A549 (cell line): ENCODE measurements around the gene SRD5A2. TPM values are rescaled to one million over a fixed set of nuclear protein-coding genes. Genes with fewer than 3 reads are reported as not detected.

Source experiments
- ATAC-seq, 2 experiments: fragments of 200-7000 bp in 1 of 2; fragments of >200 bp in 1 of 2; cut with Nextera tagmentation in 1 of 2; cut with Tn5 transposase in 1 of 2; 3 replicates each; pipeline versions ENCODE4 v1.8.0 to v1.9.1; 2018 to 2020; ENCODE audit warnings: mild to moderate bottlenecking in 1 of 2, moderate library complexity in 1 of 2
- CTCF ChIA-PET: fragments of 300-600 bp; sonication (Branson Sonifier 250); formaldehyde crosslinking; extraction: SDS; loops from one replicate; lab custom pipeline; 2021; ENCODE audit warnings: antibody characterized with exemption, inconsistent platforms; lab: Yijun Ruan, JAX
- POLR2A ChIA-PET: fragments of 350-600 bp; formaldehyde crosslinking; extraction: SDS; loops from one replicate; lab custom pipeline; 2021; ENCODE audit warnings: antibody characterized with exemption, inconsistent platforms; lab: Yijun Ruan, JAX
- DNase-seq, 2 experiments: peaks; one replicate each; pipeline versions ENCODE4 v3.0.0 to v3.0.0-alpha.2; 2011 to 2016; ENCODE audit warnings: low read depth in 1 of 2, low spot score in 1 of 2
- FAIRE-seq: peaks from 2 replicates; lab custom pipeline; 2011; peaks lifted over from hg19 to GRCh38; lab: Jason Lieb, UNC
- H3K27ac ChIP-seq, 2 experiments: fragments of >200 bp; sonication (Bioruptor Twin); formaldehyde crosslinking; 3 replicates each; pipeline ENCODE4 v1.5.1; 2016 to 2017
- H3K4me1 ChIP-seq: fragments of >200 bp; sonication (Bioruptor Twin); formaldehyde crosslinking; 3 replicates; pipeline ENCODE4 v1.6.1; 2016
- H3K4me2 ChIP-seq: fragments of >200 bp; sonication (Bioruptor Twin); formaldehyde crosslinking; 3 replicates; pipeline ENCODE4 v1.6.1; 2016
- H3K4me3 ChIP-seq: fragments of >200 bp; sonication (Bioruptor Twin); formaldehyde crosslinking; 3 replicates; pipeline ENCODE4 v1.5.1; 2016
- H3K9me3 ChIP-seq: fragments of >200 bp; sonication (Bioruptor Twin); formaldehyde crosslinking; 3 replicates; pipeline ENCODE4 v1.6.1; 2016
- CBX8 ChIP-seq: fragments of 200-600 bp; sonication (generic); IDR thresholded peaks from 2 replicates; pipeline ENCODE4 v1.6.1; 2016
- CHD2 ChIP-seq: fragments of 150-350 bp; IDR thresholded peaks from 2 replicates; pipeline ENCODE4 v1.6.1; 2014; ENCODE audit warnings: low read length; ENCODE audit not compliant: partially characterized antibody
- ELK1 ChIP-seq: fragments of 150-350 bp; IDR thresholded peaks from 2 replicates; pipeline ENCODE4 v1.6.1; 2014; ENCODE audit warnings: low read depth, mild to moderate bottlenecking, low read length
- EP300 ChIP-seq, 2 experiments: fragments of >200 bp; sonication (Bioruptor Twin); formaldehyde crosslinking; IDR thresholded peaks; 2 replicates in 1 of 2; 3 replicates in 1 of 2; pipeline ENCODE4 v1.6.1; 2016 to 2017
- FOSB ChIP-seq: fragments of 250-450 bp; sonication (Bioruptor Pico); IDR thresholded peaks from 2 replicates; pipeline ENCODE4 v1.5.0; 2020; ENCODE audit warnings: mild to moderate bottlenecking, moderate library complexity
- GATA3 ChIP-seq: IDR thresholded peaks from 2 replicates; pipeline ENCODE4 v1.6.1; 2012; ENCODE audit warnings: borderline replicate concordance
- HEYL ChIP-seq: fragments of 250-450 bp; sonication (Bioruptor Pico); IDR thresholded peaks from 2 replicates; pipeline ENCODE4 v1.8.0; 2021; ENCODE audit warnings: mild to moderate bottlenecking, moderate library complexity
- HMGXB4 ChIP-seq: fragments of 250-450 bp; sonication (Bioruptor Pico); IDR thresholded peaks from 2 replicates; pipeline ENCODE4 v1.5.0; 2021; ENCODE audit warnings: mild to moderate bottlenecking, moderate library complexity, borderline replicate concordance
- HOXA7 ChIP-seq: fragments of 250-450 bp; sonication (Bioruptor Pico); IDR thresholded peaks from 2 replicates; pipeline ENCODE4 v1.5.0; 2020; ENCODE audit warnings: mild to moderate bottlenecking, moderate library complexity
- HOXB13 ChIP-seq: fragments of 250-450 bp; sonication (Bioruptor Pico); IDR thresholded peaks from 2 replicates; pipeline ENCODE4 v1.5.0; 2020; ENCODE audit warnings: low read depth, mild to moderate bottlenecking, moderate library complexity
- HOXB5 ChIP-seq: fragments of 250-450 bp; sonication (Bioruptor Pico); IDR thresholded peaks from 2 replicates; pipeline ENCODE4 v1.5.0; 2020; ENCODE audit warnings: mild to moderate bottlenecking, moderate library complexity
- JUNB ChIP-seq: fragments of >200 bp; sonication (Bioruptor Twin); formaldehyde crosslinking; IDR thresholded peaks from 2 replicates; pipeline ENCODE4 v1.6.1; 2016
- KDM5A ChIP-seq: fragments of 200-600 bp; sonication (generic); IDR thresholded peaks from 2 replicates; pipeline ENCODE4 v1.6.1; 2016; ENCODE audit warnings: antibody characterized with exemption, mild to moderate bottlenecking
- NR3C1 ChIP-seq: fragments of >200 bp; sonication (Bioruptor Twin); formaldehyde crosslinking; IDR thresholded peaks from 3 replicates; pipeline ENCODE4 v1.6.1; 2017
- PBX3 ChIP-seq: IDR thresholded peaks from 2 replicates; pipeline ENCODE4 v1.6.1; 2012
- RAD21 ChIP-seq, 2 experiments: fragments of >200 bp in 1 of 2; sonication (Bioruptor Twin) in 1 of 2; formaldehyde crosslinking in 1 of 2; IDR thresholded peaks in 1 of 2; conservative IDR thresholded peaks in 1 of 2; 2 replicates in 1 of 2; 3 replicates in 1 of 2; pipeline ENCODE4 v1.6.1; 2012 to 2018; ENCODE audit warnings: inconsistent platforms in 1 of 2
- SMC3 ChIP-seq: fragments of >200 bp; sonication (Bioruptor Twin); formaldehyde crosslinking; IDR thresholded peaks from 3 replicates; pipeline ENCODE4 v1.6.1; 2018; ENCODE audit warnings: inconsistent platforms
- TP53 ChIP-seq: fragments of 250-450 bp; sonication (Bioruptor Pico); IDR thresholded peaks from 2 replicates; pipeline ENCODE4 v1.5.0; 2021; ENCODE audit warnings: mild to moderate bottlenecking, moderate library complexity
- USF2 ChIP-seq: fragments of 450-650 bp; IDR thresholded peaks from 2 replicates; pipeline ENCODE4 v1.6.1; 2014; ENCODE audit warnings: antibody characterized with exemption
- ZSCAN20 ChIP-seq: fragments of 250-450 bp; sonication (Bioruptor Pico); IDR thresholded peaks from 2 replicates; pipeline ENCODE4 v1.8.0; 2022; ENCODE audit warnings: mild to moderate bottlenecking, moderate library complexity
- WGBS: methylation state at CpG from one replicate; pipeline ENCODE4 v1.1.6; 2017; ENCODE audit errors: missing lambda C conversion rate; 5-methylcytosine and 5-hydroxymethylcytosine counted together
- polyA plus RNA-seq, 4 experiments: library from polyadenylated mRNA; depleted of rRNA in 3 of 4; stranded (reverse); fragments of >200 nt; fragmentation: RNase III in 1 of 4; extraction: RNeasy Plus Mini Kit Qiagen cat#74134 plus additional on column Dnase treatment in 1 of 4; gene quantifications; 2 replicates in 3 of 4; 3 replicates in 1 of 4; pipeline ENCODE4 v1.2.3, GENCODE V29; 2011 to 2017

The SRD5A2 gene
- polyA plus RNA-seq, 2 of the 4 experiments (the other 2 are of a cell fraction) = 0.08 TPM; not detected in 1

GRCh38 chr2:31586230-31586629 is 5.5 kb upstream of the SRD5A2 start:
- peaks cover 3% of the 10 kb centered on the region; the same call in 1 of the 3 replicates for H3K9me3 ChIP-seq
- no peaks in the 10 kb centered on the region for H3K4me1 ChIP-seq
- POLR2A ChIA-PET = no interaction called here
- FAIRE-seq (no peak), DNase-seq (no peak), ATAC-seq (no peak)
- no peak overlapping the region for H3K4me2 ChIP-seq
- CTCF ChIA-PET = no interaction called here
- TF ChIP-seq NR3C1 (no peak), SMC3 (no peak), KDM5A (no peak)
- H3K4me3 ChIP-seq = no peak overlapping the region
- no peak overlapping the region for H3K27ac ChIP-seq

GRCh38 chr2:31581124-31581795 is 522 bp upstream of the SRD5A2 start:
- no peak for FAIRE-seq
- CTCF ChIA-PET = interaction anchor here (3.1 kb wide), 1 partner anchor 58 kb away, joined by 11 read pairs; no protein-coding TSS in a partner anchor
- H3K4me1 ChIP-seq = peaks cover 6% of the 10 kb centered on the region
- H3K27ac ChIP-seq = no peak overlapping the region
- peak in 1 of 2 experiments; percentile 37; a peak in 3 of 6 replicates for ATAC-seq
- no peak for DNase-seq
- H3K9me3 ChIP-seq = peaks cover 3% of the 10 kb centered on the region; the same call in 1 of the 3 replicates
- POLR2A ChIA-PET = no interaction called here
- H3K4me3 ChIP-seq = no peak overlapping the region; the same call in 2 of the 3 replicates
- WGBS = 74% methylated on average over 35 of the region's 35 CpGs
- peak overlapping the region; percentile 71 for H3K4me2 ChIP-seq
- TF ChIP-seq HEYL (CRISPR knock-in tag) (no peak), JUNB (no peak), HOXB5 (CRISPR knock-in tag) (no peak), GATA3 (no peak), ELK1 (no peak), EP300 (IDR thresholded peaks at IDR 0.05) (no peak)

- Histone ChIP-seq H3K4me1 (peaks cover 6% of the 10 kb centered on the region), H3K9me3 (0 out of 3 replicates have a peak, but pooled peaks cover 3% of the 10 kb centered on the region), H3K4me3 (peak overlapping the region; percentile 31; the same call in 2 of the 3 replicates), H3K4me2 (peak overlapping the region; percentile 71), H3K27ac (no peak overlapping the region)
- FAIRE-seq (no peak), ATAC-seq (no peak), DNase-seq (no peak)
- TF ChIP-seq HOXB5 (CRISPR knock-in tag) = no peak
- no peak for TF ChIP-seq CHD2
- TF ChIP-seq PBX3 = no peak
- TF ChIP-seq HMGXB4 (CRISPR knock-in tag) = no peak
- TF ChIP-seq CBX8 = no peak
- no peak for TF ChIP-seq ZSCAN20
- ChIA-PET CTCF (no interaction called here), POLR2A (no interaction called here)
- WGBS = 6% methylated on average over 13 of the region's 13 CpGs
Observed at GRCh38 chr2:31579996-31580320, 780 bp downstream of the SRD5A2 start.

- POLR2A ChIA-PET = no interaction called here
- ATAC-seq (no peak), DNase-seq (no peak), FAIRE-seq (no peak)
- Histone ChIP-seq H3K4me2 (no peak overlapping the region), H3K4me3 (no peak overlapping the region), H3K27ac (no peak overlapping the region), H3K9me3 (0 out of 3 replicates have a peak, but pooled peaks cover 3% of the 10 kb centered on the region), H3K4me1 (peaks cover 6% of the 10 kb centered on the region)
- CTCF ChIA-PET = interaction anchor here (1.0 kb wide), 1 partner anchor 21 kb away, joined by 3 read pairs; no protein-coding TSS in a partner anchor
- TF ChIP-seq RAD21 (conservative IDR thresholded peaks at IDR 0.05 in 1 of 2, IDR thresholded peaks at IDR 0.05 in 1 of 2) = no peak
- TF ChIP-seq USF2 = no peak
- TF ChIP-seq HEYL (CRISPR knock-in tag) = no peak
- no peak for TF ChIP-seq HOXB13 (CRISPR knock-in tag)
- TF ChIP-seq HOXA7 (CRISPR knock-in tag) = no peak
- no peak for TF ChIP-seq TP53
- TF ChIP-seq FOSB (CRISPR knock-in tag) = no peak
- WGBS = 3% methylated on average over 3 of the region's 3 CpGs
Observed at GRCh38 chr2:31578316-31578715, 2.4 kb downstream of the SRD5A2 start.
